Measurements from ENCODE around the gene KDM5C. TPM values are rescaled to one million over a fixed set of nuclear protein-coding genes. Genes with fewer than 3 reads are reported as not detected.

Gene KDM5C
- total RNA-seq, 1 donor: 76.4 TPM

- no peak for TF ChIP-seq CTCF (IDR thresholded peaks at IDR 0.05; ENCODE audit: insufficient read depth, low read length)
- H3K4me3 ChIP-seq (ENCODE audit: low read depth, low read length): no peak overlapping the region
- DNase-seq (ENCODE audit: low read depth): no peak
These were observed 2.3 kb upstream of the KDM5C start for GRCh38 chrX:53227224-53227765.

- DNase-seq (ENCODE audit: low read depth): peak; percentile 62
- no peak for TF ChIP-seq CTCF (IDR thresholded peaks at IDR 0.05; ENCODE audit: insufficient read depth, low read length)
- peak overlapping the region; percentile 95 for H3K4me3 ChIP-seq (ENCODE audit: low read depth, low read length)
These were observed 800 bp downstream of the KDM5C start for GRCh38 chrX:53223955-53224859.

GRCh38 chrX:53223068-53223693, 1.8 kb downstream of the KDM5C start:
- no peak for TF ChIP-seq CTCF (IDR thresholded peaks at IDR 0.05; ENCODE audit: insufficient read depth, low read length)
- DNase-seq (ENCODE audit: low read depth): peak; percentile 8
- H3K4me3 ChIP-seq (ENCODE audit: low read depth, low read length): peak overlapping the region; percentile 95

GRCh38 chrX:53211391-53211978, 13.5 kb downstream of the KDM5C start:
- no peak for TF ChIP-seq CTCF (IDR thresholded peaks at IDR 0.05; ENCODE audit: insufficient read depth, low read length)
- no peak overlapping the region for H3K4me3 ChIP-seq (ENCODE audit: low read depth, low read length)
- no peak for DNase-seq (ENCODE audit: low read depth)

GRCh38 chrX:53196678-53197077, 28.3 kb downstream of the KDM5C start:
- TF ChIP-seq CTCF (IDR thresholded peaks at IDR 0.05; ENCODE audit: insufficient read depth, low read length): no peak
- H3K4me3 ChIP-seq (ENCODE audit: low read depth, low read length): no peak overlapping the region
- no peak for DNase-seq (ENCODE audit: low read depth)

- no peak overlapping the region for H3K4me3 ChIP-seq (ENCODE audit: low read depth, low read length)
- no peak for TF ChIP-seq CTCF (IDR thresholded peaks at IDR 0.05; ENCODE audit: insufficient read depth, low read length)
- DNase-seq (ENCODE audit: low read depth): no peak
These were observed 29.6 kb downstream of the KDM5C start for GRCh38 chrX:53195401-53195800.

Measured in fibroblast of the aortic adventitia (primary cell).